Vagina (tissue), 2 donors: Measurements from ENCODE around the gene POLR3GL. TPM values are rescaled to one million over a fixed set of nuclear protein-coding genes. Genes with fewer than 3 reads are reported as not detected.

Experiments
- DNase-seq, 2 donors: peaks; one replicate each; pipeline ENCODE4 v3.0.0-alpha.2; 2017; ENCODE audit errors: extremely low spot score in 2 of 2
- H3K27ac ChIP-seq: fragments of 200-600 bp; sonication (generic); one replicate; pipeline ENCODE4 v1.5.1; 2019
- H3K27me3 ChIP-seq: fragments of 200-600 bp; sonication (generic); one replicate; pipeline ENCODE4 v1.5.1; 2019
- H3K36me3 ChIP-seq, 2 donors: fragments of 200-600 bp; sonication (generic); one replicate each; pipeline ENCODE4 v1.5.1; 2017 to 2019
- H3K4me1 ChIP-seq: fragments of 200-600 bp; sonication (generic); one replicate; pipeline ENCODE4 v1.5.1; 2019
- H3K4me3 ChIP-seq, 2 donors: fragments of 200-600 bp; sonication (generic); 1 replicate in 1 of 2; 2 replicates in 1 of 2; pipeline ENCODE4 v1.5.1; 2016 to 2019
- H3K9me3 ChIP-seq: fragments of 200-600 bp; sonication (generic); one replicate; pipeline ENCODE4 v1.5.1; 2019
- POLR2A ChIP-seq, 2 donors: fragments of 450-650 bp; IDR thresholded peaks; one replicate each; pipeline ENCODE4 v1.6.1; 2017; ENCODE audit warnings: antibody characterized with exemption in 2 of 2, mild to moderate bottlenecking in 2 of 2, moderate library complexity in 2 of 2
- POLR2AphosphoS5 ChIP-seq, 2 donors: sonication (generic); formaldehyde crosslinking; IDR thresholded peaks; one replicate each; pipeline ENCODE4 v1.9.0; 2017; ENCODE audit warnings: antibody characterized with exemption in 2 of 2, mild to moderate bottlenecking in 2 of 2, low read depth in 1 of 2; ENCODE audit not compliant: insufficient read depth in 1 of 2
- intact Hi-C: fragments of 100-400 bp; cut with DNase I; formaldehyde crosslinking; loops from one replicate; pipeline ENCODE4 v1.15.1; 2023
- total RNA-seq: library from RNA; depleted of rRNA; stranded (reverse); fragments of >200 nt; gene quantifications from one replicate; pipeline ENCODE4 v1.2.3, GENCODE V29; 2016
- TF ChIP-seq, protein P1 (sequence below), 3 experiments: fragments of 450-650 bp in 2 of 3; fragments of 200-600 bp in 1 of 3; sonication (generic) in 1 of 3; IDR thresholded peaks; one replicate each; pipeline ENCODE4 v1.5.1; 2017 to 2019; ENCODE audit warnings: antibody characterized with exemption in 3 of 3, mild to moderate bottlenecking in 2 of 3, moderate library complexity in 2 of 3

Gene POLR3GL
- total RNA-seq, 1 donor from 2014 or later: 15.0 TPM

DNA sequence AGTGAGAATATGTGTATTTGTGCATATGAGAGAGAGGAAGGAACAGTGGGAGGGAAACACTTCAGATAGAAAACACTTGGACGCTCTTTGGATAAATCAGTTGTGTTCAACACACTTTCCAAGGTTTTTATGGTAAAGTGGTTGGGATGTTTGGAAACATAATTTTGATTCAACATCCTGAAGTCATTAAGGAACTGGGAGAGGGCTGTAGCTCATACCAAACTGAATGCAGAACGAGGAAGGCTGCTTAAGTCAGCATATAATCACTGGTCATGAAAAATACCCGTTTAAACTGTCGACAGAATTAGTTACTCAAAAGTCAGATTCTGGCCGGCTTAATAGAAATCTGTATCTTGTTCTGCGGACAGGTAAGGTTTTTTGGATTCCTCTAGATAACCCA is 21.6 kb upstream of the POLR3GL start:
- intact Hi-C loops: no loop called here
- no peak for TF ChIP-seq POLR2AphosphoS5 (IDR thresholded peaks at IDR 0.05; ENCODE audit: insufficient read depth in 1 of 2, low read depth in 1 of 2)
- TF ChIP-seq, protein P1, sequence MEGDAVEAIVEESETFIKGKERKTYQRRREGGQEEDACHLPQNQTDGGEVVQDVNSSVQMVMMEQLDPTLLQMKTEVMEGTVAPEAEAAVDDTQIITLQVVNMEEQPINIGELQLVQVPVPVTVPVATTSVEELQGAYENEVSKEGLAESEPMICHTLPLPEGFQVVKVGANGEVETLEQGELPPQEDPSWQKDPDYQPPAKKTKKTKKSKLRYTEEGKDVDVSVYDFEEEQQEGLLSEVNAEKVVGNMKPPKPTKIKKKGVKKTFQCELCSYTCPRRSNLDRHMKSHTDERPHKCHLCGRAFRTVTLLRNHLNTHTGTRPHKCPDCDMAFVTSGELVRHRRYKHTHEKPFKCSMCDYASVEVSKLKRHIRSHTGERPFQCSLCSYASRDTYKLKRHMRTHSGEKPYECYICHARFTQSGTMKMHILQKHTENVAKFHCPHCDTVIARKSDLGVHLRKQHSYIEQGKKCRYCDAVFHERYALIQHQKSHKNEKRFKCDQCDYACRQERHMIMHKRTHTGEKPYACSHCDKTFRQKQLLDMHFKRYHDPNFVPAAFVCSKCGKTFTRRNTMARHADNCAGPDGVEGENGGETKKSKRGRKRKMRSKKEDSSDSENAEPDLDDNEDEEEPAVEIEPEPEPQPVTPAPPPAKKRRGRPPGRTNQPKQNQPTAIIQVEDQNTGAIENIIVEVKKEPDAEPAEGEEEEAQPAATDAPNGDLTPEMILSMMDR (IDR thresholded peaks at IDR 0.05): no peak
- TF ChIP-seq POLR2A (IDR thresholded peaks at IDR 0.05): no peak
- no peaks in the 10 kb centered on the region for H3K9me3 ChIP-seq
- H3K4me1 ChIP-seq: peaks cover 13% of the 10 kb centered on the region
- H3K4me3 ChIP-seq: peak overlapping the region in 1 of 2 donors; percentile 4
- no peak for DNase-seq
- peak overlapping the region; percentile 55 for H3K27ac ChIP-seq
- H3K36me3 ChIP-seq: peaks cover 0 to 11% of the 10 kb centered on the region in 2 donors
- H3K27me3 ChIP-seq: no peaks in the 10 kb centered on the region

DNA sequence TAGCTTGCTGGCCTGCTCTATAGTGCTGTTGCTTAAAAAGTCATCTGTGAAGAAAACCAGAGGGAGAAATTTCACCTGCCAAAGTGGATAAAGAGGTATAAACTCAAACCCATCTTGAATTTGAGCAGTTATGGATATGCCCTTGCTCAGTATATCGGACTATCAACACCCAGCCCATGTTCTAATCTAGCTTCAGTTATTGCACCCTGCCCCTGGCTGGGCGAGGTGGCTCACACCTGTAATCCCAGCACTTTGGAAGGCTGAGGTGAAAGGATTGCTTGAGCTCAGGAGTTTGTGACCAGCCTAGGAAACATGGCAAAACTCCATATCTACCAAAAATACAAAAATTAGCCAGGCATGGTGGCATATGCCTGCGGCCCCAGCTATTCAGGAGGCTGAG is 20.0 kb upstream of the POLR3GL start:
- no peak for DNase-seq
- Histone ChIP-seq H3K36me3 (peaks cover 0 to 11% of the 10 kb centered on the region in 2 donors), H3K27ac (no peak overlapping the region), H3K4me3 (no peak overlapping the region), H3K4me1 (peaks cover 22% of the 10 kb centered on the region), H3K27me3 (no peaks in the 10 kb centered on the region), H3K9me3 (no peaks in the 10 kb centered on the region)
- intact Hi-C loops: no loop called here
- TF ChIP-seq, protein P1 (IDR thresholded peaks at IDR 0.05): no peak
- TF ChIP-seq POLR2A (IDR thresholded peaks at IDR 0.05): no peak
- TF ChIP-seq POLR2AphosphoS5 (IDR thresholded peaks at IDR 0.05; ENCODE audit: insufficient read depth in 1 of 2, low read depth in 1 of 2): no peak

DNA sequence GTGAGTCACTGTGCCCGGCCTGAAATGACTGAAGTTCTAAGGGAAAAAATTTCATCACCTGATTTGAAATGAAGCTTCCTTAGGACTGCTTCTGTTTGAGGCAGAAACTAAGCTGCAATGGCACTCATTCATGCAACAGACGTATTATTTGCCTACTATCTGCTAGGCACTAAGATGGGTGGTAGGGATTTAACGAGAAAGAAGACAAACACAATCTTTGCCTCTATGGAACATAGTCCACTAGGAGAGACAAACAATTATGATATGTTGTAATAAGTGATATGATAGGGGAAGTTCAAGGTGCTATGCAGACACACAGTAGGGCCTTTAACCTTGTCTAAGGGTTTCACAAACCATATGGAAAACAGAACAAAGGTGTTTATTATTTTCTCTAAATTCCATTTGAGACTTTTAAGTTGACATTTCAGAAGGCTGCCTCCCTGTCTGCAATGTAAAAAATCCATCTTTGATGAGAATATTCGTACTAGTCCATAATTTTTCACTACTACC is 18.0 kb upstream of the POLR3GL start:
- H3K27ac ChIP-seq: no peak overlapping the region
- TF ChIP-seq POLR2AphosphoS5 (IDR thresholded peaks at IDR 0.05; ENCODE audit: insufficient read depth in 1 of 2, low read depth in 1 of 2): no peak
- TF ChIP-seq, protein P1 (IDR thresholded peaks at IDR 0.05): no peak
- TF ChIP-seq POLR2A (IDR thresholded peaks at IDR 0.05): no peak
- DNase-seq: no peak
- H3K36me3 ChIP-seq: peaks cover 0 to 11% of the 10 kb centered on the region in 2 donors
- intact Hi-C loops: no loop called here
- peaks cover 32% of the 10 kb centered on the region for H3K4me1 ChIP-seq
- no peaks in the 10 kb centered on the region for H3K27me3 ChIP-seq
- H3K4me3 ChIP-seq: no peak overlapping the region
- no peaks in the 10 kb centered on the region for H3K9me3 ChIP-seq

DNA sequence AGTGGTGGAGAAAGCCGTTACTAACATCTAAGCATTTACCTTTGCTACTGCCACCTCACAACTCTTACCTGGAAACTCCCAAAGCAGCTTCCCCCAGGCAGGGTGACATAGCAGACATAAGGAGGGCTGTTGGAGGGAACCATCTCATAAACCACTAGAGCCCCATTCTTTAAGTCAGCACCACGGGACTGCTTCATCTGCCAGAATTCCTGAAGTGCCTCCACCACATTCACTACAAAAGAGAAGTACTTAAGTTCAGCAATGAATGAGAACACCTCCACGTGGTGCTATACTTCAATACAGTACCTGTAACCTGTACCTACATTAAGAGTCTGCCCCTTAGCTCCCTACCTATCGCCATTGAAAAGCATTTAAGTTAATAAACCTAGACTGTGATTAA is 16.9 kb upstream of the POLR3GL start:
- no peak for DNase-seq
- H3K9me3 ChIP-seq: no peaks in the 10 kb centered on the region
- peaks cover 32% of the 10 kb centered on the region for H3K4me1 ChIP-seq
- intact Hi-C loops: no loop called here
- no peak overlapping the region for H3K27ac ChIP-seq
- TF ChIP-seq POLR2AphosphoS5 (IDR thresholded peaks at IDR 0.05; ENCODE audit: insufficient read depth in 1 of 2, low read depth in 1 of 2) (no peak), POLR2A (IDR thresholded peaks at IDR 0.05) (no peak)
- TF ChIP-seq, protein P1 (IDR thresholded peaks at IDR 0.05): no peak
- H3K4me3 ChIP-seq: no peak overlapping the region
- H3K27me3 ChIP-seq: no peaks in the 10 kb centered on the region
- peaks cover 0 to 10% of the 10 kb centered on the region in 2 donors for H3K36me3 ChIP-seq

DNA sequence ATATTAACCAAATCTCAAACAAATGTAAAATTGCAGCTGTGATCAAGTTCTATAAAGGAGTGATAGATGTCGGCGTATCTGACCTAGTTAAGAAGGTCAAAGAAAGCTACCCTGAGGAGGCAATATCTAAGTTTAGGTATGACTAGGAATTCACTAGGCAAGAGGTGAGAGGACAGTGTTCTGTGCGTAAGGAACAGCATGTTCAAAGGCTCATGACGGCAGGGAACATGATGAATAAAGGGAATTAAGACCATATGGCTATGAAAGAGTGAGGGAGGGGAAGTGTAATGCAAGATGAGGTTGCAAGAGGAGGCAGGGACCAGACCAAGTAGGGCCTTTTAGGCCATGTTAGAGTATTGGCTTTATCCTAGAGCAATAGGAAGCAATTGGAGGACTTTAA is 15.3 kb upstream of the POLR3GL start:
- Histone ChIP-seq H3K9me3 (no peaks in the 10 kb centered on the region), H3K36me3 (peaks cover 0 to 4% of the 10 kb centered on the region in 2 donors), H3K27ac (no peak overlapping the region), H3K4me1 (peaks cover 27% of the 10 kb centered on the region), H3K27me3 (no peaks in the 10 kb centered on the region), H3K4me3 (no peak overlapping the region)
- no peak for DNase-seq
- intact Hi-C loops: no loop called here
- TF ChIP-seq, protein P1 (IDR thresholded peaks at IDR 0.05): no peak
- TF ChIP-seq POLR2A (IDR thresholded peaks at IDR 0.05) (no peak), POLR2AphosphoS5 (IDR thresholded peaks at IDR 0.05; ENCODE audit: insufficient read depth in 1 of 2, low read depth in 1 of 2) (no peak)
